H9 (cell line): ENCODE measurements around the gene TK2. TPM values are rescaled to one million over a fixed set of nuclear protein-coding genes. Genes with fewer than 3 reads are reported as not detected.
A peak's percentile ranks its signal among the peaks of the same experiment; 100 is the strongest.

Source experiments
- DNase-seq: peaks from one replicate; pipeline ENCODE4 v3.0.0-alpha.2; 2017
- H2AFZ ChIP-seq: one replicate; pipeline ENCODE4 v1.6.1; 2013; ENCODE audit warnings: mild to moderate bottlenecking, low read length, control low read depth, moderate library complexity
- H2AK5ac ChIP-seq: 2 replicates; pipeline ENCODE4 v1.6.1; 2013; ENCODE audit warnings: low read length, control low read depth, mixed read lengths; ENCODE audit not compliant: insufficient read length
- H2BK120ac ChIP-seq: one replicate; pipeline ENCODE4 v1.6.1; 2013; ENCODE audit warnings: low read depth, mild to moderate bottlenecking, low read length, control low read depth, inconsistent platforms; ENCODE audit not compliant: poor library complexity, severe bottlenecking
- H2BK12ac ChIP-seq: 2 replicates; pipeline ENCODE4 v1.6.1; 2013; ENCODE audit warnings: low read length, control low read depth, mixed read lengths, low read depth; ENCODE audit not compliant: insufficient read length
- H2BK15ac ChIP-seq: 2 replicates; pipeline ENCODE4 v1.6.1; 2013; ENCODE audit warnings: low read depth, low read length, control low read depth
- H2BK20ac ChIP-seq: one replicate; pipeline ENCODE4 v1.6.1; 2013; ENCODE audit warnings: low read depth, mild to moderate bottlenecking, low read length, control low read depth, inconsistent platforms; ENCODE audit not compliant: poor library complexity, severe bottlenecking
- H2BK5ac ChIP-seq: 2 replicates; pipeline ENCODE4 v1.6.1; 2013; ENCODE audit warnings: low read length, control low read depth, mixed read lengths; ENCODE audit not compliant: insufficient read length
- H3K14ac ChIP-seq: 2 replicates; pipeline ENCODE4 v1.6.1; 2013; ENCODE audit warnings: low read length, control low read depth; ENCODE audit not compliant: insufficient read depth
- H3K18ac ChIP-seq: 2 replicates; pipeline ENCODE4 v1.6.1; 2013; ENCODE audit warnings: low read depth, mild to moderate bottlenecking, mixed read lengths, low read length, control low read depth; ENCODE audit not compliant: insufficient read length
- H3K23ac ChIP-seq: 2 replicates; pipeline ENCODE4 v1.6.1; 2013; ENCODE audit warnings: low read length, control low read depth, mixed read lengths, low read depth; ENCODE audit not compliant: insufficient read length
- H3K23me2 ChIP-seq: 2 replicates; pipeline ENCODE4 v1.6.1; 2013; ENCODE audit warnings: low read depth, mild to moderate bottlenecking, mixed read lengths, low read length, control low read depth; ENCODE audit not compliant: insufficient read length, poor library complexity, severe bottlenecking
- H3K27ac ChIP-seq: 2 replicates; pipeline ENCODE4 v1.5.1; 2013; ENCODE audit warnings: low read length, control low read depth, mixed read lengths, low read depth; ENCODE audit not compliant: insufficient read length
- H3K27me3 ChIP-seq: 2 replicates; pipeline ENCODE4 v1.6.1; 2013; ENCODE audit warnings: low read length, control low read depth, inconsistent platforms; ENCODE audit not compliant: insufficient read depth
- H3K4ac ChIP-seq: 2 replicates; pipeline ENCODE4 v1.6.1; 2013; ENCODE audit warnings: low read depth, mild to moderate bottlenecking, control low read depth, inconsistent platforms, low read length, moderate library complexity
- H3K4me1 ChIP-seq: 2 replicates; pipeline ENCODE4 v1.6.1; 2013; ENCODE audit warnings: low read length, control low read depth, inconsistent platforms; ENCODE audit not compliant: insufficient read depth
- H3K4me2 ChIP-seq: 2 replicates; pipeline ENCODE4 v1.6.1; 2013; ENCODE audit warnings: low read length, control low read depth, mixed read lengths; ENCODE audit not compliant: insufficient read length, insufficient read depth
- H3K56ac ChIP-seq: 2 replicates; pipeline ENCODE4 v1.6.1; 2013; ENCODE audit warnings: low read depth, mild to moderate bottlenecking, mixed read lengths, low read length, control low read depth; ENCODE audit not compliant: insufficient read length
- H3K79me1 ChIP-seq: 2 replicates; pipeline ENCODE4 v1.6.1; 2013; ENCODE audit warnings: low read depth, mild to moderate bottlenecking, moderate library complexity, low read length, control low read depth, inconsistent platforms; ENCODE audit not compliant: insufficient read depth, poor library complexity, severe bottlenecking
- H3K79me2 ChIP-seq: 2 replicates; pipeline ENCODE4 v1.6.1; 2013; ENCODE audit warnings: low read length, control low read depth, inconsistent platforms; ENCODE audit not compliant: insufficient read depth
- H3K9ac ChIP-seq: 2 replicates; pipeline ENCODE4 v1.6.1; 2013; ENCODE audit warnings: low read length, control low read depth, mixed read lengths; ENCODE audit not compliant: insufficient read length; ENCODE audit errors: extremely low read depth
- H3K9me3 ChIP-seq: one replicate; pipeline ENCODE4 v1.6.1; 2013; ENCODE audit warnings: low read depth, low read length, inconsistent platforms; ENCODE audit not compliant: control insufficient read depth
- H3T11ph ChIP-seq: one replicate; pipeline ENCODE4 v1.6.1; 2013; ENCODE audit warnings: mild to moderate bottlenecking, low read length, control low read depth, inconsistent platforms
- H4K20me1 ChIP-seq: one replicate; pipeline ENCODE4 v1.6.1; 2013; ENCODE audit not compliant: control insufficient read depth, insufficient read length, insufficient read depth
- H4K5ac ChIP-seq: 2 replicates; pipeline ENCODE4 v1.6.1; 2013; ENCODE audit warnings: low read depth, mild to moderate bottlenecking, mixed read lengths, low read length, control low read depth; ENCODE audit not compliant: insufficient read length
- H4K8ac ChIP-seq: replicated peaks from 2 replicates; pipeline ENCODE4 v1.6.1; 2013; ENCODE audit warnings: low read length, control low read depth, mixed read lengths, low read depth; ENCODE audit not compliant: insufficient read length
- H4K91ac ChIP-seq: 2 replicates; pipeline ENCODE4 v1.6.1; 2013; ENCODE audit warnings: low read depth, mild to moderate bottlenecking, moderate library complexity, mixed read lengths, low read length, control low read depth; ENCODE audit not compliant: insufficient read length
- H3K27ac Mint-ChIP-seq, 3 experiments: 2 replicates in 2 of 3; 3 replicates in 1 of 3; pipeline ENCODE4 v1.8.0; 2020 to 2021; ENCODE audit warnings: mixed read lengths in 3 of 3, mild to moderate bottlenecking in 1 of 3, moderate library complexity in 1 of 3
- H3K27me3 Mint-ChIP-seq: 2 replicates; pipeline ENCODE4 v1.8.0; 2021; ENCODE audit warnings: low read depth, mild to moderate bottlenecking, moderate library complexity, mixed read lengths
- H3K36me3 Mint-ChIP-seq, 3 experiments: 2 replicates in 2 of 3; 3 replicates in 1 of 3; pipeline ENCODE4 v1.8.0; 2020 to 2021; ENCODE audit warnings: low read depth in 3 of 3, mixed read lengths in 3 of 3; ENCODE audit not compliant: insufficient read depth in 1 of 3
- H3K4me1 Mint-ChIP-seq, 2 experiments: 2 replicates each; pipeline ENCODE4 v1.8.0; 2020; ENCODE audit warnings: mixed read lengths in 2 of 2
- H3K4me3 Mint-ChIP-seq, 2 experiments: 2 replicates in 1 of 2; 3 replicates in 1 of 2; pipeline ENCODE4 v1.8.0; 2020 to 2021; ENCODE audit warnings: mild to moderate bottlenecking in 2 of 2, mixed read lengths in 2 of 2, moderate library complexity in 1 of 2
- H3K9me3 Mint-ChIP-seq, 2 experiments: 2 replicates in 1 of 2; 3 replicates in 1 of 2; pipeline ENCODE4 v1.8.0; 2020; ENCODE audit warnings: mild to moderate bottlenecking in 2 of 2, mixed read lengths in 2 of 2, moderate library complexity in 1 of 2
- CTCF ChIP-seq: fragments of 200-600 bp; sonication (generic); conservative IDR thresholded peaks from 3 replicates; pipeline ENCODE4 v1.8.0; 2021; ENCODE audit warnings: antibody characterized with exemption, mild to moderate bottlenecking
- WGBS: extraction: QIAGEN DNeasy Blood & Tissue Kit; methylation state at CpG from one replicate; pipeline ENCODE4 v1.1.7; 2013; ENCODE audit warnings: missing lambda C conversion rate, low lambda C conversion rate, mixed read lengths; ENCODE audit not compliant: insufficient read length; ENCODE audit errors: extremely low coverage; 5-methylcytosine and 5-hydroxymethylcytosine counted together
- total RNA-seq: library from RNA; stranded (reverse); gene quantifications from 2 replicates; pipeline ENCODE4 v1.2.1, GENCODE V29; 2021

The TK2 gene
- total RNA-seq, 1 experiment from 2014 or later, result 5.2 TPM

- Histone ChIP-seq H3K79me1 (no peaks in the 10 kb centered on the region), H3T11ph (no peak overlapping the region), H2BK120ac (no peak overlapping the region), H3K23me2 (no peaks in the 10 kb centered on the region), H3K4me1 (peaks cover 8% of the 10 kb centered on the region; the same call in 1 of the 2 replicates), H3K23ac (no peak overlapping the region), H2BK20ac (no peak overlapping the region), H2BK15ac (no peak overlapping the region), H2AK5ac (no peak overlapping the region), H3K79me2 (no peaks in the 10 kb centered on the region), H2BK12ac (no peak overlapping the region), H3K4ac (no peak overlapping the region), H3K14ac (no peak overlapping the region), H4K8ac (no peak overlapping the region), H2BK5ac (no peak overlapping the region), H3K18ac (no peak overlapping the region), H3K9me3 (no peaks in the 10 kb centered on the region), H3K27ac (peak overlapping the region; percentile 8), H2AFZ (no peak overlapping the region), H3K9ac (no peak overlapping the region), H4K20me1 (no peaks in the 10 kb centered on the region), H3K56ac (no peak overlapping the region), H4K91ac (no peak overlapping the region), H3K4me2 (no peak overlapping the region), H4K5ac (no peak overlapping the region), H3K27me3 (no peaks in the 10 kb centered on the region)
- Mint-ChIP-seq H3K4me1 (peaks cover 13 to 14% of the 10 kb centered on the region in 2 experiments), H3K4me3 (no peak overlapping the region), H3K9me3 (no peaks in the 10 kb centered on the region), H3K27me3 (no peaks in the 10 kb centered on the region), H3K36me3 (peaks cover 0 to 2% (median 0%) of the 10 kb centered on the region in 3 experiments; a peak in 3 of 7 replicates), H3K27ac (peak overlapping the region in 1 of 3 experiments; percentile 41; a peak in 2 of 7 replicates)
- TF ChIP-seq CTCF, result no peak
- no peak for DNase-seq
- WGBS, result no CpG with 5 or more reads among the region's 3 CpGs
These were observed 7.5 kb downstream of the TK2 start for GRCh38 chr16:66542396-66542795.
